Effector CD8-positive, alpha-beta T cell (primary cell): ENCODE data around the gene CASP2.

Experiments used
- DNase-seq: peaks from one replicate; lab custom pipeline; 2025; lab: John Stamatoyannopoulos, UW

The CASP2 gene

GRCh38 chr7:143331179-143331801, 43.1 kb downstream of the CASP2 start:
- DNase-seq = no peak

GRCh38 chr7:143334244-143334643, 46.1 kb downstream of the CASP2 start:
- DNase-seq = no peak

- no peak for DNase-seq
Observed at GRCh38 chr7:143337216-143337615, 49.1 kb downstream of the CASP2 start.

GRCh38 chr7:143341842-143342241, 53.7 kb downstream of the CASP2 start:
- no peak for DNase-seq

GRCh38 chr7:143343596-143343995, 55.4 kb downstream of the CASP2 start:
- DNase-seq = no peak

- peak; percentile 40 for DNase-seq
Observed at GRCh38 chr7:143345428-143345900, 57.3 kb downstream of the CASP2 start.

GRCh38 chr7:143346018-143346417, 57.9 kb downstream of the CASP2 start:
- DNase-seq = no peak

GRCh38 chr7:143347950-143348349, 59.8 kb downstream of the CASP2 start:
- no peak for DNase-seq

- no peak for DNase-seq
Observed at GRCh38 chr7:143351060-143351459, 62.9 kb downstream of the CASP2 start.

GRCh38 chr7:143351574-143351973, 63.4 kb downstream of the CASP2 start:
- no peak for DNase-seq

- DNase-seq = no peak
Observed at GRCh38 chr7:143352531-143353002, 64.4 kb downstream of the CASP2 start.

GRCh38 chr7:143354376-143354775, 66.2 kb downstream of the CASP2 start:
- DNase-seq = no peak

GRCh38 chr7:143354965-143355364, 66.8 kb downstream of the CASP2 start:
- no peak for DNase-seq

GRCh38 chr7:143355450-143356385, 67.6 kb downstream of the CASP2 start:
- DNase-seq = no peak

- DNase-seq = no peak
Observed at GRCh38 chr7:143356414-143357050, 68.4 kb downstream of the CASP2 start.
